Stimulated activated naive CD4-positive, alpha-beta T cell treated with Interleukin-2 at 50 U/mL for 16 hours (primary cell): ENCODE measurements around the gene TNFAIP3.

ENCODE experiments used
- DNase-seq: peaks from one replicate; lab custom pipeline; 2025; lab: John Stamatoyannopoulos, UW

Gene TNFAIP3

DNA sequence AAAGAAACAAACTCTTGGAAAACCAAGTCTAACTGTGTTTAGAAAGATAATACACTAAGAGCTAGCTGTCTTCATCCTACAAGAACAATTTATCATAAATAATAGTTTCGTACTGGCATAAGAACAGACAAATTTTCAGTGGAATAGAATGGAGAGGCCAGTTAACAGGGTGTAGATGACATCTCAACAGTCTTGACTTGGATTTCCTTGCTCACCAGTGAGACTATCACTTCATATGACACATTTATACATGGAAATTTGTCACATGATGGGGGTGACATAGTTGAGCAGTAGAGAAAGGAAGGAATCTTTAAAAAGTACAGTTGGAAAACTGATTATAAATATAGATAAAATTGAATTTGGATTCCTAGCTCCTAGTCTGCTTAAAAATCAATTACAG is 35.6 kb downstream of the TNFAIP3 start:
- no peak for DNase-seq

DNA sequence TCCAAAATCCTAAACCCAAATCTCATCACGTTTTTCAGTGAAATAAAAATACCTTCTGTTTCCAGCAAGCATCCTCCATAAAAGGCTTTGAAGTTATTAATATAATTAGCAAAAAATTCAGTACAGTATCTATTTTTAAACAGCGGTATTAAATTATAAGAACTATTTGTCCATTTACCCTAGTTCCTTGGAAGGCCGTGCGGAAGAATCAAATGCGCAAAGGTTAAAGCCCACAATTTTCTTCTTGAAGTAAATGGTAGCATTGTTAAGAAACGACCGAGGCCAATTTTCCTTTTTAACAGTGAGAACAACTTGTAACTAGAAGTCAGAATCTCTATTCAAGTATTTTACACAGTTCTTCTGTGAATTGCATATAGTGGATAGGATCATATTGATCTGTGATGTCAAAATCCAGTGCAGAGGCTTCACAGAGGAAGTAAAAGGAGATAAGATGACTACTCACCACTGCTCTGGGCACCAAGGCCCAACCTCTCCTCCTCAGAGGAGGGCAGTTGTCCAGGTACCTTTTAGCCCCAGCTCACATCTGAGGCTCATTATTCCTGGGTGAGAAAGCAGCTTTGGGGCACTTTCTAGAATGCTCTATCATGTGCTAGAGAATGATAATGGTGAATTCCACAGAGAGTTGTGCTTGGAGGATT is 36.3 kb downstream of the TNFAIP3 start:
- DNase-seq: no peak

DNA sequence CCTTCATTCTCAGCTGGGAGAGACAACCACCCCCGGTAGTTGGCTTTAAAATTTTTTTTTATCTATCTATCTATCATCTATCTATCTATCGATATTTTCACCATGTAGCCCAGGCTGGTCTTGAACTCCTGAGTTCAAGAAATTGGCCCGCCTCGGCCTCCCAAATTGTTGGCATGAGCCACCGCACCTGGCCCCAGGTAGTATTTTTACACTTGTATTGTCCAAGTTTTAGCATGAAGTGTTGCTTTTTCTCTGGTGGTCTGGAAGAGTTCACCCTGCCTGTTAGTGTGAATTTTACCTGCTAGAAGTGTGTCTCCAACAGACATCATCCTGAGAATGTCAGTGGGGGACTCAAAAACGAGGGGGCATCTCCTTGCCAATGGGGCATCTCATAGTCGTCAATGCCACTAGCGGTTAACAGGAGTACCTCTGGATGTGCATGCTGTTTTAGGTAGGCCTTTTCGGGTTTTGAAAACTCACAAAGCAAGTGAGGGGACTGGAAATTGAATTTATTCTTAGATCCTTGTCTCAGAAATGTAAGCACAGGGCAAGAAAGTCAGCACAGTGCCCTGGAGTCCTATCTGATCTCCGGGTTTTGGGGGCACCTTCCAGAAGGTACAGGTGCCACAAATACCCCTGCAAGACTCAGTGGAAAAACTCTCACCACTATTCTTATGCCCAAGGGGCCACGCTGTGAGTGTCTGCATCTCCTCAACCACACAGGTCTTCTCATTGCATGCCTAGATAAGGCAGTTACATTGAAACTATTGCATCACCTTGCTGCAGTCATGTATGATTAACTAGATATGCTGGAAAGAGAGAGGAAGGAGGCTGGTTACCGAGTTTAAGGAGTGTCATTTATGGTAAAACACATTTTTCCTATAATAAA is 37.1 kb downstream of the TNFAIP3 start:
- DNase-seq: peak; percentile 45

DNA sequence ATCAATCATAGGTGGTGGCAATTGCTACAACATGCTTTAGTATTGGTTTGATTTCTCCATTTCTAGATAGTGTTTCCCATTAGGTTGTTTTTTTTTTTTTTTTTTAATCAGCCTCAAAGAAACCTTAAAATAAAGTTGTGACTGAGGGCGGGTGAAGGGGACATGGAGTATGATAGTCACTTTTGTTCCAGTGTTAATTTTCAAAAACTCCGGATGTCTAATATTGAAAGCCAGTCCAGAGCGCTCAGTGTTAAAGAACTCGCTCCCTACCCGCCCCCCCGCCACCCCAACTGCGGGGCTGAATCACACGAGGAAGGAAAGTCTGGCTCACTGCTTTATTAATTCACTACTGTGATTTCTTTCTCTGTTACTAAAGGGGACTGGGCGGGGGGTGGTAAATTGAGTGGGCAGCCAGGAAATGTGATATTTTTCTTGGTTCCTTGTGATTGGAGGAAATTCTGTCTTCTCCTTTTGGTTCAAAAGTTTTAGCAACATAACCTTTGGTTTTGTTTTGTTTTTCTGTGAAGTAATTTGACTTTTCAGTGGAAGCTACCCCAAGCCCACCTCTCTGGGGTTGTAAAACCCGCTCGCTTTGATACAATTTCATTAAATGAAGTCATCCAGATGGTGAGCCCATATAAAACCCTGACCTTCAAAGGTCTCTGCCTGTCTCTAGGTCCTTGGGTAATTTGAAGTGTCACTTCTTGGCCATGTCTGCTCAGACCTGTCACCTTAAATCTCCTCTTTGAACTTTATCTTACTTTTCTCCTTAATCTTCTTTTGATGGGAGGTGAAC is 38.0 kb downstream of the TNFAIP3 start:
- DNase-seq: peak; percentile 88

DNA sequence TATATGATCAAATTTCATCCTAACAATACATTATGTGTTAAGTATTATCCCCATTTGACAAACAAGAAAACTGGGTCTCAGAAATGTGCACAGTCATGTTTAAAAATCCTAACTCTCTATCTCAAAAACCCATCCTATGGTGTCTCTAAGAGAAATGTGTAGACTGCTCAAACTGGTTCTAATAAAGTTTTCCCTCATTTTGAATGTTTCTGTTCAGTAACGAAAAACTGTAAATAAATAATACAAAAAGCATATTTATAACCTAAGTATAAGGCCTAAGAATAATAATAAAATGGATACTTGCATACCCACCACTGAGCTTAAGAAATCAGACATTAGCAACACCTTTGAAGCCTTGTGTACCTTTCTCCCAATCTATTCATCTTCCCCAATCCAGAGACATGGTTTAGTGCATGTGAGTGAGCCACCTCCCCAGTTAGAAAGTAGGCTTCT is 39.0 kb downstream of the TNFAIP3 start:
- no peak for DNase-seq

DNA sequence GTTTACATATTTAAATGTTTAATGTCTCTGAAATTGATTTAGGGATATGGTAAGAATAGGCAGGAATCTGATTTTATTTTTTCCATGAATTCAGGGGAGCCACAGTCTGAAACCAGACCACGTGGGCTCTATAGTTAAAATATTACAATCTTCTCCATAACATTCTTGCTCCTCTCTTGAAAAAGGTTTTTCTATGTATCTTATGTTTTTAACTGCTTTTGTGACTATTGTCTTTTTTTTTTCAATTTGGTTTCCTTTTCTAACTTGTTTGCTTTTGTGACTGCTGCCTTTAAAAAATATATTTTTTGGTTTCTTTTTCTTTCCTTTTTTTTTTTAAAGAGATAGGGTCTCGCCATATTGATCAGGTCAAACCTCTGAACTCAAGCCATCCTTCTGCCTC is 40.1 kb downstream of the TNFAIP3 start:
- DNase-seq: no peak

DNA sequence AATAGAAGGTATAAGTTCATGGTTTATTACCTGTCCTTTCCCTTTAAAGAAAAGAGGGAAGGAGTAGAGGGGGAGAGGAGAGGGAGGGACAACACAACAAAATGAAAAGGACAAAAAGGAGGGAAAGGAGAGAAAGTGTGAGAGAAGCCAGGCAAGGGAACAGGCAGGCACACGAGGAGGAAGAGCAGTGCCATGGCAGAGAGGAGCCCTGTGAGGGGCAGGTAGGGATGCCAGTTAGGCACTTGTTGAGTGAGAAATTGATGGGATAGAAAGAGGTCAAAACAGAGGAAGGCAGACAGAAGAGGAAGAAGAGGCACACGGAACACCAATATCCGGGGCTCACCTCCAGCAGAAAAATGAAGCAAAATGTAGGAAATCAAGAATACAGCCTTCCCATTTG is 42.5 kb downstream of the TNFAIP3 start:
- no peak for DNase-seq

DNA sequence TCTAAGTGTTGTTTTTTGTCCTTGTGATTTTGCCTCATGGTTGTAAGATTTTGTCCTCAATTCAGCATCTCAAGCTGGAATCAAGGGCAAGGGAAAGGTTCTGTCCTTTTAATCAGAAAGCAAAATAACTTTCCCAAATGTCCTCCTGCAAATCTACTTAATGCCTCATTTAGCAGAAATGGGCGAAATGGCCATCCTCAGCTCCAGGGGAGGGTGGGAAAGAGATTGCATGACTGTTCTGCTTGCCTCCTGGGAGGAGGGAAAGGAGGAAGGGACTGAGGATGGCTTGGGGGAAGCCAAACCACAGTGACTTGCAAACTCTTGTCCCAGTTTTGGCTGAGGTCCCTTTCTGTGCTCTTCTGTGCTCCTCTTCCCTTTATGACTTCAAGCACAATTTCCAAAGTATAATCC is 43.4 kb downstream of the TNFAIP3 start:
- no peak for DNase-seq

DNA sequence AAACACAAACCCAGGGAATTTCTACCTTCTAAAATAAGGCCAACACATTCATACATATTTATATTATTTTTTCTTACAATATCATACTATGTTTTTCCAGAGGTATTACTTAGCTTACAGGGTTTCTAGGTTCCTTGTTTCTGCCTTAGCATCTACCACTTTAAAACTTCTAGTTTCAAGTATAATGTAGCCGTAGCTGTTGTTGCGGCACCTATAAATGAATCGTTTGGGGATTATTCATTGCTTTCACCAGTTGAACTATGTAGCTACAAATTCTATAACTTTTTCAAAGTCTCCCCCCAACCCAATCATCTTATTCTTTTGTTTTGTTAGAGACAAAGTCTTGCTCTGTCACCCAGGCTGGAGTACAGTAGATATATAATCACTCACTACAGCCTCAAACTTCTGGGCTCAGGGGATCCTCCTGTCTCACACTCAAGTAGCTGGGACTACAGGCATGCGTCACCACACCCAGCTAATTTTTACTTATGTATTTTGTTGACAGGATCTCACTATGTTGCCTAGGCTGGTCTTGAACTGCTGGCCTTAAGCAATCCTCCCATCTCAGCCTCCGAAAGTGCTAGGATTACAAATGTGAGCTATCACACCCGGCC is 43.9 kb downstream of the TNFAIP3 start:
- no peak for DNase-seq

DNA sequence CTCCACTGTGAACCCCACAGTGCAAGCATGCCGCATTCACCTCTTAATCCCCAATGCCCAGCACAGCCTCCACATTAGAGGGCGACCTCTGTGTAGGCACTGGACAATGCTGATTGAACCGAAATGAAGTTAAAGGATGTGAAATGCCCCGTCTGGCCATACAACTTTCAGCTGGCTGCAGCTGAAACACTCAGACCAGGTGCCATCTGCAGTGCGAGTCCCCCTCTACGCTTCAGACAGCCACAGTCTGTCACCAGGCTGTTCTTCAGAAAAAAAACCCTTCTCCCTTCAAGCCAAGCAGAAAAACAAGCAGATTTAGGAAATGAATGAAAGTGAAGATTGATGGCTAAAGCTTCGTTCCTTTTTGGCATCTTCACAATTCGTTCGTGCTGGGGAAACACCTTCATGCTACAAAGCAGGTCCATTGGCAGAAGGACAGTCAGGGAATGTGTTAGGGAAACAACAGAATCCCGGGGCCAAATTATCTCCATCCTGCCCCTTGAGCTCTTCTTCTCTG is 44.7 kb downstream of the TNFAIP3 start:
- DNase-seq: no peak

DNA sequence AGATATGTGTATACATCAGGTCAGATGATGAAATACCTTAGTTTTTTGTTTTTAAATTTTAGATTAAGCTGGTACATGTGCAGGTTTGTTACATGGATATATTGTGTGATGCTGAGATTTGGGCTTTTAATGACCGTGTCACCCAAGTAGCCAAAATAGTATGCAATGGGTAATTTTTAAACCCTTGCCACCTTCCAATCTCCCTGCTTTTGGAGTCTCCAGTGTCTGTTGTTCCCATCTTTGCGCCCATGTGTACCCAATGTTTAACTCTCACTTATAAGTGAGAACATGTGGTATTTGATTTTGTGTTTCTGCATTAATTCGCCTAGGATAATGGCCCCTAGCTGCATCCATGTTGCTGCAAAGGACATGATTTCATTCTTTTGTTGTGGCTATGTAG is 45.8 kb downstream of the TNFAIP3 start:
- no peak for DNase-seq

DNA sequence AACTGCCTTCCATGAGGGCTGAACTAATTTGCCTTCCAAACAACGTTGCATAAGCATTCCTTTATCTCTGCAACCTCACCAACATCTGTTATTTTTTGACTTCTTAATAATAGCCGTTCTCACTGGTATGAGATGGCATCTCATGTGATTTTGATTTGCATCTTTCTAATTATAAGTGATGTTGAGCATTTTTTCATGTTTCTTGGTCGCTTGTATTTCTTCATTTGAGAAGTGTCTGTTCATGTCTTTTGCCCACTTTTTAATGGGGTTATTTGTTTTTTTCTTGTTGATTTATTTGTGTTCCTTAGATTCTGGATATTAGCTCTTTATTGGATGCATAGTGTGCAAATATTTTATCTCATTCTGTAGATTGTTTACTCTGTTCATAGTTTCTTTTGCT is 46.4 kb downstream of the TNFAIP3 start:
- no peak for DNase-seq

DNA sequence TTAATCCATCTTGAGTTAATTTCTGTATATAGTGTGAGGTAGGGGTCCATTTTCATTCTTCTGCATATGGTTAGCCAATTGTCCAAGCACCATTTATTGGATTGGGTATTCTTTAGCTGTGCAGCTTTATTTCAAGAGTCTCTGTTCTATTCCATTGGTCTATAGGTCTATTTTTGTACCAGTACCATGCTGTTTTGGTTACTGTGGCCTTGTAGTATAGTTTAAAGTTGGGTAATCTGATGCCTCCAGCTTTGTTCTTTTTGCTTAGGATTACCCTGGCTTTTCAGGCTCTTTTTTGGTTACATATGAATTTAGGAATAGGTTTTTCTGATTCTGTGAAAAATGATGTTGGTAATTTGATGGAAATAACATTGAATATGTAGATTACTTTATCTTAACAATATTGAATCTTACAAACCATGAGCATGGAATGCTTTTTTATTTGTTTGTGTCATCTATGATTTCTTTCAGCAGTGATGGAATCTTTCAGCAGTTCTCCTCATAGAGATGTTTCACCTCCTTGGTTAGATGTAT is 47.0 kb downstream of the TNFAIP3 start:
- no peak for DNase-seq

DNA sequence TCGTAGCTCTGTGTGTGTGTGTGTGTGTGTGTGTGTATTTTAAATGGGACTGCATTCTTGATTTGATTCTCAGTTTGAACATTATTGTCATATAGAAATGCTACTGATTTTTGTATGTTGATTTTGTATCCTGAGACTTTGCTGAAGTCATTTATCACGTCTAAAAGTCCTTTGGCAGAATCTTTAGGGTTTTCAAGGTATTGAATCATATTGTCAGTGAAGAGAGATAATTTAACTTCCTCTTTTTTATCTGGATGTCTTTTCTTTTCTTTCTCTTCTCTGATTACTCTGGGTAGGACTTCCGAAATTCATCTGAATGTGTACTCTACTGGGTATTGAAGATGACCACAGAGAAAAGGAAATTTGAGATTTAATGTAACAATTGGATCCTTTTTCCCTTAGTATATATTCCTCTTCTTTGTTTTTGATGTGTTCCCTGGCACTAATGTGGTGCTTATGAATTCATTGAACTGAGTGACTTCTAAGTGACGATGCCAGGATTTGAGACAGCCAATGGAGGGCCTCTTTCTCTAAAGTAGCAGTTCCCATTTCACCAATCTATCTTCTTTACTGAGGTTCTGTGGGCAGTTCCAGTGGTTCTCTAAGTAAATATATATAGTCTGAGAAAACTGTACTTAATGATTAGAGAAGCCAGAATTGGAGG is 47.6 kb downstream of the TNFAIP3 start:
- DNase-seq: no peak

DNA sequence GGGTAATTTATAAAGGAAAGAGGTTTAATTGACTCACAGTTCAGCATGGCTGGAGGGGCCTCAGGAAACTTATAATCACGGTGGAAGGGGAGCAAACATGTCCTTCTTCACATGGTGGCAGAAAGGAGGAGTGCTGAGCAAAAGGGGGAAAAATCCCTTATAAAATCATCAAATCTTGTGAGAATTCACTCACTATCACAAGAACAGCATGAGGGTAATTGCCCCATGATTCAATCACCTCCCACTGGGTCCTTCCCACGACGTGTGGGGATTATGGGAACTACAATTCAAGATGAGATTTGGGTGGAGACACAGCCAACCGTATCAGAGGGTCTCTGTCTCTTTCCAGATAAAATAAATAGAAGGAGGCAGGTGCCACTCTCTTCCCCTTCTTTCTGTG is 48.7 kb downstream of the TNFAIP3 start:
- no peak for DNase-seq

DNA sequence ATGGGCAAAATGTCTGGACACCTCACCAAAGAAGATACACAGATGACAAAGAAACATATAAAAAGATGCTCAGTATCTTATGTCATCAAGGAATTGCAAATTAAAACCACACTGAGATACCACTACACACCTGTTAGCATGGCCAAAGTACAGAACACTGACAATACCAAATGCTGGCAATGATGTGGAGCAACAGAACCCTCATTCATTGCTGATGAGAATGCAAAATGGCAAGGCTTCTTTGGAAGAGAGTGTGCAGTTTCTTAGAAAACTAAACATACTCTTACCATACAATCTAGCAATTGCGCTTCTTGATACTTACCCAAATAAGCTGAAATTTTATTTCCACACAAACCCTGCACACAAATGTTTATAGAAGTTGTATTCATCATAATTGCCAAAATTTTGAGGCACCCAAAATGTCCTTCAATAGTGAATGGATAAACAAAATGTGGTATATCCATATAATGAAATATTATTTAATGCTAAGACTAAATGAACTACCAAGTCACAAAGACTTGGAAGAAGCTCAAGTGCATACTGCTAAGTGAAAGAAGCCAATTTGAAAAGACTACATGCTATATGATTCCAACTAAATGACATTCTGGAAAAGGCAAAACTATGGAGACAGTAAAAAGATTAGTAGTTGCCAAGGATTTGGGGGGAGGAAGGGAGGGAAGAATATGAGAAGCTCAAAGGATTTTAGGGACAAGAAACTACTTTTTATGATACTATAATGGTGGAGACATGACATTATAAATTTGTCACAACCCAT is 50.7 kb downstream of the TNFAIP3 start:
- no peak for DNase-seq

DNA sequence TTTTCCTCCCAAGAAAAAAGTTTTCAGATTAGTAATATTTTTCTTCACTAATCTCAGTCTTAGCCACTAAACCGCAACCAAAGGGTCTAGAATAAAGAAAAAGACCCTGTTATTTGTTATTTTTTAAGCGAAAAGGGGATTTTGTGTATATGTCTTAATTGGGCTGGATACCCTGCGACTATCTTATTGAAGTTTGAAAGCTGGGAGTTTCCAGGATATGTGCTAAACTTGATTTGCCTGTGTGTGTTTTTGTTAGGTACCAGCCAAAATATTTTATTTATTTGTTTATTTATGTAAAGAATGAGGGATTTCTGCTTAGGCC is 52.4 kb downstream of the TNFAIP3 start:
- DNase-seq: no peak

DNA sequence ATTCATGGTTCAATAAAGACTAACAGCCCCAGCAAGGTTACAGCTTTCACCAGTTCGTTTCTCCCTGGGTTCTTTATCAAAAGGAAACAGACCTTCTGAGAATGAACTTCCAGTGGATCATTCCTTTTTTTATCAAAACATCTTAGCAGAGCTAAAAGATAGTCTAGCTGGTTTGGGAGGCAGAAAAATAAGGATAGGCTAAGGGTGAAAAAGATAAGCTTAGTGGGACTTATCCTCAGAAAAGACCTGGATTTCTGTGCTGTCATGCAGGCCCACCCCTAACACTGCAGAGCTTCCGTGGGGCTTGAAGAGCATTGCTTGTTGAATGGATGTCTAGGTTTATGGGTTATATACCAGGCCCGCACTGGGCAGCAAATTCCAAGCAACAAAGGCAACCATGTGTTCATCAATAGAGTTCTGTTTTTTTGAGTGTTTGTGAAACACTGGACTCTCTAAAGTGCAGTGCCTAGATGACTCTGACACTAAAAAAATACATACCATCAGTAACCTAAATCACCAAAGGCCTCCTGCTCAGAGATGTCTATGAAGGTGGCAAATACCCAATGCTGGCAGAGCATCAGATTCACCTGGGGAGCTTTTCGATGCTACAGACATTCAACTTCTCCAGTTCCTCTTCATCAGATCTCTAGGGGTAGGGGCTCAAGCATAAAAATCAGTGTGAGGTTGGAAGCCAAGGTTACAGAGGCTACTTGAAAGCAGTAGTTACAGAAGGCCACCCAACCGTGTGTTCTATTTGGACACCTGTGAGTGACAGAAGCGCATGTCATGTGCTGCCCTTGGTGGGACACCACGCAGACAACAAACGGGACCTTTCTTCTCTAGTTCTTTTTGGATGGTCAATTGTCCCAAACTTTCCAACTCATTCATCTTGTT is 53.0 kb downstream of the TNFAIP3 start:
- DNase-seq: no peak

DNA sequence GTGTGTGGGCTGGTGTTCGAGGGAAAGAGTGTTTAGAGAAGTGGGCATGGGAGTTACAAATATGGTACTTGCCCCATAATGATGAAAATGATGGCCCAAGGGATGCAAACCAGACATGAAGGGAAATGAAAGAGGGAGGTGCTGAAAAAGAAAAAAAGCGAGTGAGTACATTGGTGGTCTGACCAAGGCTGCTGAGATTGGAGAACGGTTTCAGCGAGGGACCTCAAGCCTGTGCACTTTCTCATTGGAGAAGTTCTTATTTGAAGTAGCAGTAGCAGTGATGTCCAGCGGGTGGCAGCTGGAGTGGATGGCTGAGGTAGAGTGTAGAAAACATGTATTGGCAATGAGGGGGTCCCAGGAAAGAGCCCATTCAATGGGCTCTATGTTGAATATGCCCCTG is 54.8 kb downstream of the TNFAIP3 start:
- no peak for DNase-seq
